IMR-90 (cell line): Measurements from ENCODE around the gene GRID1. TPM values are rescaled to one million over a fixed set of nuclear protein-coding genes. Genes with fewer than 3 reads are reported as not detected.

Experiments
- ATAC-seq: fragments of 200-7000 bp; cut with Tn5 transposase; 2 replicates; pipeline ENCODE4 v1.9.1; 2020; ENCODE audit warnings: low read depth, mild to moderate bottlenecking, moderate library complexity
- BruUV-seq: library from RNA; stranded (reverse); fragments of 400-500 nt; replicated peaks from 2 replicates; lab custom pipeline; 2021; lab: Mats Ljungman, UMichigan
- CTCF ChIA-PET: fragments of 300-600 bp; formaldehyde crosslinking; extraction: SDS; loops from one replicate; lab custom pipeline; 2021; ENCODE audit warnings: antibody characterized with exemption; lab: Yijun Ruan, JAX
- POLR2A ChIA-PET: fragments of 300-600 bp; sonication (Branson Sonifier 250); formaldehyde crosslinking; loops from one replicate; lab custom pipeline; 2022; ENCODE audit warnings: antibody characterized with exemption; ENCODE audit not compliant: unreplicated experiment; lab: Charles Lee
- DNase-seq: peaks from one replicate; pipeline ENCODE4 v3.0.0; 2013
- H2AFZ ChIP-seq: replicated peaks from 2 replicates; pipeline ENCODE3; 2013; ENCODE audit warnings: low read length, mild to moderate bottlenecking; ENCODE audit not compliant: poor library complexity
- H2AK5ac ChIP-seq: 2 replicates; pipeline ENCODE4 v1.6.1; 2013; ENCODE audit warnings: low read depth, low read length, inconsistent platforms
- H2AK9ac ChIP-seq: replicated peaks from 2 replicates; pipeline ENCODE3; 2013; ENCODE audit warnings: mild to moderate bottlenecking, low read depth, low read length, moderate library complexity; ENCODE audit not compliant: poor library complexity
- H2BK120ac ChIP-seq: 2 replicates; pipeline ENCODE4 v1.6.1; 2013; ENCODE audit warnings: low read depth, low read length, inconsistent platforms
- H2BK15ac ChIP-seq: 3 replicates; pipeline ENCODE4 v1.6.1; 2013; ENCODE audit warnings: low read depth, low read length, inconsistent platforms
- H2BK20ac ChIP-seq: 2 replicates; pipeline ENCODE4 v1.6.1; 2013; ENCODE audit warnings: low read depth, mild to moderate bottlenecking, inconsistent platforms, low read length, moderate library complexity
- H2BK5ac ChIP-seq: 2 replicates; pipeline ENCODE4 v1.6.1; 2013; ENCODE audit warnings: mild to moderate bottlenecking, low read depth, low read length, inconsistent platforms; ENCODE audit not compliant: poor library complexity, severe bottlenecking
- H3K14ac ChIP-seq: replicated peaks from 2 replicates; pipeline ENCODE4 v1.6.1; 2013; ENCODE audit warnings: low read depth, low read length, inconsistent platforms
- H3K18ac ChIP-seq: 2 replicates; pipeline ENCODE4 v1.6.1; 2013; ENCODE audit warnings: low read depth, low read length, control low read depth
- H3K23ac ChIP-seq: 2 replicates; pipeline ENCODE4 v1.6.1; 2013; ENCODE audit warnings: low read depth, low read length, inconsistent platforms
- H3K27ac ChIP-seq: 2 replicates; pipeline ENCODE4 v1.5.1; 2013; ENCODE audit warnings: mild to moderate bottlenecking, control low read depth, low read length; ENCODE audit not compliant: insufficient read depth
- H3K27me3 ChIP-seq: 2 replicates; pipeline ENCODE4 v1.6.1; 2013; ENCODE audit warnings: low read length; ENCODE audit not compliant: control insufficient read depth, insufficient read depth
- H3K36me3 ChIP-seq: 2 replicates; pipeline ENCODE4 v1.6.1; 2013; ENCODE audit warnings: low read length, mixed read lengths; ENCODE audit not compliant: control insufficient read depth, insufficient read depth
- H3K4ac ChIP-seq: 2 replicates; pipeline ENCODE4 v1.6.1; 2013; ENCODE audit warnings: low read depth, low read length, inconsistent platforms
- H3K4me1 ChIP-seq: 2 replicates; pipeline ENCODE4 v1.6.1; 2013; ENCODE audit warnings: low read length, mixed read lengths; ENCODE audit not compliant: control insufficient read depth, insufficient read depth
- H3K4me2 ChIP-seq: 2 replicates; pipeline ENCODE4 v1.6.1; 2013; ENCODE audit warnings: low read depth, mild to moderate bottlenecking, control low read depth, low read length, moderate library complexity
- H3K4me3 ChIP-seq: 2 replicates; pipeline ENCODE4 v1.5.1; 2013; ENCODE audit warnings: low read depth, mild to moderate bottlenecking, control low read depth, low read length, moderate library complexity; ENCODE audit not compliant: insufficient read depth
- H3K56ac ChIP-seq: 2 replicates; pipeline ENCODE4 v1.6.1; 2013; ENCODE audit warnings: low read length, inconsistent platforms; ENCODE audit not compliant: insufficient read depth; ENCODE audit errors: extremely low read depth
- H3K79me1 ChIP-seq, 2 experiments: 2 replicates each; pipeline ENCODE4 v1.6.1; 2013; ENCODE audit warnings: low read length in 2 of 2, inconsistent platforms in 1 of 2, low read depth in 1 of 2
- H3K9ac ChIP-seq: 2 replicates; pipeline ENCODE4 v1.6.1; 2013; ENCODE audit warnings: low read depth, low read length, control low read depth
- H3K9me1 ChIP-seq: 2 replicates; pipeline ENCODE4 v1.6.1; 2013; ENCODE audit warnings: low read length, inconsistent platforms; ENCODE audit not compliant: insufficient read depth
- H3K9me3 ChIP-seq: 2 replicates; pipeline ENCODE4 v1.6.1; 2013; ENCODE audit warnings: low read length; ENCODE audit not compliant: control insufficient read depth, insufficient read depth
- H4K20me1 ChIP-seq: 2 replicates; pipeline ENCODE4 v1.6.1; 2013; ENCODE audit warnings: low read length, inconsistent platforms; ENCODE audit not compliant: insufficient read depth
- H4K5ac ChIP-seq: 2 replicates; pipeline ENCODE4 v1.6.1; 2013; ENCODE audit warnings: mild to moderate bottlenecking, low read depth, low read length, control low read depth
- H4K8ac ChIP-seq, 2 experiments: 2 replicates each; pipeline ENCODE4 v1.6.1; 2013; ENCODE audit warnings: low read depth in 2 of 2, low read length in 2 of 2, control low read depth in 1 of 2, inconsistent platforms in 1 of 2
- H4K91ac ChIP-seq: 2 replicates; pipeline ENCODE4 v1.6.1; 2013; ENCODE audit warnings: low read depth, low read length, inconsistent platforms; ENCODE audit not compliant: insufficient read depth
- BHLHE40 ChIP-seq: fragments of 150-350 bp; IDR thresholded peaks from 2 replicates; pipeline ENCODE4 v1.6.1; 2016; ENCODE audit warnings: mild to moderate bottlenecking, low read depth, low read length
- CEBPB ChIP-seq: IDR thresholded peaks from 2 replicates; pipeline ENCODE4 v1.6.1; 2012; ENCODE audit warnings: low read depth, low read length, improper control_type of control experiment
- CHD1 ChIP-seq: IDR thresholded peaks from 2 replicates; pipeline ENCODE4 v1.6.1; 2012; ENCODE audit warnings: low read depth, low read length, improper control_type of control experiment
- FOS ChIP-seq: fragments of 150-350 bp; IDR thresholded peaks from 2 replicates; pipeline ENCODE4 v1.6.1; 2016; ENCODE audit warnings: low read depth, low read length
- MAFK ChIP-seq: IDR thresholded peaks from 2 replicates; pipeline ENCODE4 v1.6.1; 2012; ENCODE audit warnings: low read depth, low read length, improper control_type of control experiment
- MAZ ChIP-seq: IDR thresholded peaks from 2 replicates; pipeline ENCODE4 v1.6.1; 2012; ENCODE audit warnings: low read depth, mild to moderate bottlenecking, low read length, improper control_type of control experiment, moderate library complexity, borderline replicate concordance
- MXI1 ChIP-seq: IDR thresholded peaks from 2 replicates; pipeline ENCODE4 v1.6.1; 2012; ENCODE audit warnings: low read depth, mild to moderate bottlenecking, low read length, moderate library complexity, borderline replicate concordance
- NFE2L2 ChIP-seq: fragments of 150-350 bp; IDR thresholded peaks from 2 replicates; pipeline ENCODE4 v1.6.1; 2016; ENCODE audit warnings: low read depth, mild to moderate bottlenecking, low read length
- RAD21 ChIP-seq: IDR thresholded peaks from 2 replicates; pipeline ENCODE4 v1.6.1; 2012; ENCODE audit warnings: low read length, improper control_type of control experiment
- RCOR1 ChIP-seq: IDR thresholded peaks from 2 replicates; pipeline ENCODE4 v1.6.1; 2012; ENCODE audit warnings: mild to moderate bottlenecking, low read length, improper control_type of control experiment; ENCODE audit not compliant: insufficient replicate concordance
- RFX5 ChIP-seq: IDR thresholded peaks from 2 replicates; pipeline ENCODE4 v1.8.0; 2012; ENCODE audit warnings: low read depth, mild to moderate bottlenecking, low read length, moderate library complexity
- SMC3 ChIP-seq: fragments of 150-350 bp; IDR thresholded peaks from 2 replicates; pipeline ENCODE4 v1.6.1; 2016; ENCODE audit warnings: low read depth, mild to moderate bottlenecking, antibody characterized with exemption, low read length, moderate library complexity
- WGBS, 2 experiments: methylation state at CpG; one replicate each; pipeline versions ENCODE4 v1.1.5 to v1.1.7; 2013; ENCODE audit warnings: missing lambda C conversion rate in 2 of 2; ENCODE audit not compliant: insufficient read length in 1 of 2; ENCODE audit errors: extremely low coverage in 2 of 2; 5-methylcytosine and 5-hydroxymethylcytosine counted together
- dilution Hi-C: fragments of 300-500 bp; cut with HindIII; formaldehyde crosslinking; loops from one replicate; pipeline ENCODE4 v1.14.3; 2018; ENCODE audit warnings: low sequenced_read_pairs; ENCODE audit not compliant: unreplicated experiment
- in situ Hi-C: fragments of 300-500 bp; cut with MboI; formaldehyde crosslinking; loops from 3 replicates; pipeline ENCODE4 v1.14.3; 2019; ENCODE audit warnings: low sequenced_read_pairs, inconsistent platforms, mixed read lengths
- intact Hi-C: fragments of 100-400 bp; cut with micrococcal nuclease; formaldehyde crosslinking; loops from 2 replicates; pipeline ENCODE4 v1.10.0; 2022
- polyA plus RNA-seq, 3 experiments: library from polyadenylated mRNA; depleted of rRNA; stranded (reverse); fragments of >200 nt; gene quantifications; 2 replicates each; pipeline ENCODE4 v1.2.3, GENCODE V29; 2012; ENCODE audit warnings: low replicate concordance in 1 of 3
- total RNA-seq: library from RNA; depleted of rRNA; stranded (reverse); fragments of >200 nt; gene quantifications from 2 replicates; pipeline ENCODE4 v1.2.3, GENCODE V29; 2012
- TF ChIP-seq, protein P1 (sequence below): conservative IDR thresholded peaks from 2 replicates; pipeline ENCODE4 v1.5.1; 2012; ENCODE audit warnings: mild to moderate bottlenecking, low read depth, low read length, improper control_type of control experiment
- TF ChIP-seq, protein P2 (sequence below): fragments of 150-350 bp; IDR thresholded peaks from 2 replicates; pipeline ENCODE4 v1.6.1; 2016; ENCODE audit warnings: low read depth, mild to moderate bottlenecking, low read length, moderate library complexity, borderline replicate concordance
- TF ChIP-seq, protein P3 (sequence below): fragments of 150-350 bp; IDR thresholded peaks from 2 replicates; pipeline ENCODE4 v1.6.1; 2017; ENCODE audit warnings: mild to moderate bottlenecking, antibody characterized with exemption, low read length, low read depth

GRID1 gene
- total and polyA plus RNA-seq, 2 of the 4 experiments (the other 2 are of a cell fraction): not detected

DNA sequence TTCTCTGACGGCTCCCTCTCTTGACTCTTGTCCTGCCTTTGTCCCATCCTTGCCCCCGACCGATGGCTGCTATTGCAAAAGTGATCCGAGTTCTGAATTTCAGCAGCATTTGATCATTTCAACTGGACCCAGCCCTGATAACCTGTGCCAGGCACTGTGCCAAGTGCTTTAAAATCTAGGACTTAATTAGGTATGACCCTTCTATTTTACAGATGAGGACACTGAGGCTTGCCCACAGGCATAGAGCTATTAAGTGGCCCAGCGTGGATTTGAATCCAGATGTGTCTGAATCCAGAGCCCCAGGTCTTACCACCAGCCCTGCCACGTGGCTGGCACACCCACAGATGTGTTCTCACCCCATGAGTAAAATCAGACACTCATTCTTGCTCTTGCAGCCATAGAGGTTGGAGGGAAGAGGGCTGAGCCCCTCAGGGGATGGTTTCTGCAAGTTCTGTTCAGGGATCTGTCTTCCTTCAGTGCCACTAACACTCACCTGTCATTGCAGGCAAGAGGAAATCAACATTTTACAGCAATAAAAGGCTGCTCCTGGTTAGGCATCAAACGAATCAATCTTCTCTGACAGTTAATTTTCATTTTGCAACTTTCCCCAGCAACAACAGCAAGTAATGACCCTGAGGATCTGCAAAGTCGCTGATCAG, 101.2 kb downstream of the GRID1 start:
- Histone ChIP-seq H4K91ac (no peak overlapping the region), H2AFZ (no peak overlapping the region), H4K20me1 (no peaks in the 10 kb centered on the region), H3K4ac (no peak overlapping the region), H3K27ac (no peak overlapping the region), H3K36me3 (no peaks in the 10 kb centered on the region), H2BK120ac (no peak overlapping the region), H3K18ac (no peak overlapping the region), H2BK15ac (no peak overlapping the region), H3K27me3 (no peaks in the 10 kb centered on the region; the same call in 1 of the 2 replicates), H4K8ac (no peak overlapping the region), H4K5ac (no peak overlapping the region), H2AK5ac (no peak overlapping the region), H3K23ac (no peak overlapping the region), H3K4me2 (no peak overlapping the region), H3K4me1 (no peaks in the 10 kb centered on the region), H2BK5ac (no peak overlapping the region), H3K4me3 (no peak overlapping the region), H2BK20ac (no peak overlapping the region), H3K9me1 (no peaks in the 10 kb centered on the region), H3K9ac (no peak overlapping the region), H3K9me3 (no peaks in the 10 kb centered on the region), H3K79me1 (no peaks in the 10 kb centered on the region), H3K14ac (no peak overlapping the region), H3K56ac (no peak overlapping the region), H2AK9ac (no peak overlapping the region)
- BruUV-seq: no TSS peak
- in situ Hi-C loops: no loop called here
- no peak for DNase-seq
- intact Hi-C loops: no loop called here
- TF ChIP-seq RFX5 (no peak), BHLHE40 (no peak), CEBPB (no peak), FOS (no peak), RCOR1 (no peak), SMC3 (no peak), MXI1 (no peak), NFE2L2 (no peak), RAD21 (no peak), MAFK (no peak), CHD1 (no peak), MAZ (no peak)
- TF ChIP-seq, protein P1, sequence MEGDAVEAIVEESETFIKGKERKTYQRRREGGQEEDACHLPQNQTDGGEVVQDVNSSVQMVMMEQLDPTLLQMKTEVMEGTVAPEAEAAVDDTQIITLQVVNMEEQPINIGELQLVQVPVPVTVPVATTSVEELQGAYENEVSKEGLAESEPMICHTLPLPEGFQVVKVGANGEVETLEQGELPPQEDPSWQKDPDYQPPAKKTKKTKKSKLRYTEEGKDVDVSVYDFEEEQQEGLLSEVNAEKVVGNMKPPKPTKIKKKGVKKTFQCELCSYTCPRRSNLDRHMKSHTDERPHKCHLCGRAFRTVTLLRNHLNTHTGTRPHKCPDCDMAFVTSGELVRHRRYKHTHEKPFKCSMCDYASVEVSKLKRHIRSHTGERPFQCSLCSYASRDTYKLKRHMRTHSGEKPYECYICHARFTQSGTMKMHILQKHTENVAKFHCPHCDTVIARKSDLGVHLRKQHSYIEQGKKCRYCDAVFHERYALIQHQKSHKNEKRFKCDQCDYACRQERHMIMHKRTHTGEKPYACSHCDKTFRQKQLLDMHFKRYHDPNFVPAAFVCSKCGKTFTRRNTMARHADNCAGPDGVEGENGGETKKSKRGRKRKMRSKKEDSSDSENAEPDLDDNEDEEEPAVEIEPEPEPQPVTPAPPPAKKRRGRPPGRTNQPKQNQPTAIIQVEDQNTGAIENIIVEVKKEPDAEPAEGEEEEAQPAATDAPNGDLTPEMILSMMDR: no peak
- TF ChIP-seq, protein P2, sequence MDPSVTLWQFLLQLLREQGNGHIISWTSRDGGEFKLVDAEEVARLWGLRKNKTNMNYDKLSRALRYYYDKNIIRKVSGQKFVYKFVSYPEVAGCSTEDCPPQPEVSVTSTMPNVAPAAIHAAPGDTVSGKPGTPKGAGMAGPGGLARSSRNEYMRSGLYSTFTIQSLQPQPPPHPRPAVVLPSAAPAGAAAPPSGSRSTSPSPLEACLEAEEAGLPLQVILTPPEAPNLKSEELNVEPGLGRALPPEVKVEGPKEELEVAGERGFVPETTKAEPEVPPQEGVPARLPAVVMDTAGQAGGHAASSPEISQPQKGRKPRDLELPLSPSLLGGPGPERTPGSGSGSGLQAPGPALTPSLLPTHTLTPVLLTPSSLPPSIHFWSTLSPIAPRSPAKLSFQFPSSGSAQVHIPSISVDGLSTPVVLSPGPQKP: no peak
- TF ChIP-seq, protein P3, sequence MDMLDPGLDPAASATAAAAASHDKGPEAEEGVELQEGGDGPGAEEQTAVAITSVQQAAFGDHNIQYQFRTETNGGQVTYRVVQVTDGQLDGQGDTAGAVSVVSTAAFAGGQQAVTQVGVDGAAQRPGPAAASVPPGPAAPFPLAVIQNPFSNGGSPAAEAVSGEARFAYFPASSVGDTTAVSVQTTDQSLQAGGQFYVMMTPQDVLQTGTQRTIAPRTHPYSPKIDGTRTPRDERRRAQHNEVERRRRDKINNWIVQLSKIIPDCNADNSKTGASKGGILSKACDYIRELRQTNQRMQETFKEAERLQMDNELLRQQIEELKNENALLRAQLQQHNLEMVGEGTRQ: no peak
- ATAC-seq: no peak
- ChIA-PET POLR2A (no interaction called here), CTCF (no interaction called here)
- dilution Hi-C loops: no loop called here
- 47% methylated on average over 5 of the region's 8 CpGs; no CpG with 5 or more reads in 1 of the 2 experiments for WGBS, 2 experiments
